HepG2 (cell line): ENCODE measurements around the gene MRPL38. TPM values are rescaled to one million over a fixed set of nuclear protein-coding genes. Genes with fewer than 3 reads are reported as not detected.

Source experiments
- BORCS8-MEF2B ChIP-seq: sonication (generic); formaldehyde crosslinking; IDR thresholded peaks from 2 replicates; pipeline ENCODE4 v1.8.0; 2022; ENCODE audit warnings: mild to moderate bottlenecking, missing genetic modification reagents
- DPF2 ChIP-seq: sonication (generic); formaldehyde crosslinking; IDR thresholded peaks from 2 replicates; pipeline ENCODE4 v1.4.0; 2020; ENCODE audit warnings: mild to moderate bottlenecking, low read depth, missing genetic modification reagents, borderline replicate concordance
- E2F1 ChIP-seq: sonication (generic); formaldehyde crosslinking; IDR thresholded peaks from 2 replicates; pipeline ENCODE4 v1.5.0; 2020; ENCODE audit warnings: missing genetic modification reagents
- ELK4 ChIP-seq: sonication (generic); formaldehyde crosslinking; IDR thresholded peaks from 2 replicates; pipeline ENCODE4 v1.9.0; 2021; ENCODE audit warnings: missing genetic modification reagents, borderline replicate concordance
- ETS1 ChIP-seq: sonication (generic); formaldehyde crosslinking; IDR thresholded peaks from 2 replicates; pipeline ENCODE4 v1.4.0; 2020; ENCODE audit warnings: missing genetic modification reagents
- MIXL1 ChIP-seq: IDR thresholded peaks from 2 replicates; pipeline ENCODE4 v1.6.1; 2016
- RXRB ChIP-seq: IDR thresholded peaks from 2 replicates; pipeline ENCODE4 v1.6.1; 2016; ENCODE audit warnings: borderline replicate concordance, missing genetic modification reagents, missing compliant biosample characterization
- SP4 ChIP-seq: sonication (generic); formaldehyde crosslinking; IDR thresholded peaks from 2 replicates; pipeline ENCODE4 v1.8.1; 2023; ENCODE audit warnings: mild to moderate bottlenecking, missing genetic modification reagents
- SPEN ChIP-seq: sonication (generic); formaldehyde crosslinking; IDR thresholded peaks from 2 replicates; pipeline ENCODE4 v1.5.1; 2020; ENCODE audit warnings: low read depth, mild to moderate bottlenecking, missing genetic modification reagents
- TCF7L2 ChIP-seq: IDR thresholded peaks from 2 replicates; pipeline ENCODE4 v1.6.1; 2011; ENCODE audit warnings: mild to moderate bottlenecking, low read depth, low read length, moderate library complexity
- YY1 ChIP-seq: IDR thresholded peaks from 2 replicates; pipeline ENCODE4 v1.6.1; 2011; ENCODE audit warnings: low read length, low read depth, moderate library complexity, mild to moderate bottlenecking; ENCODE audit not compliant: insufficient read depth, insufficient replicate concordance
- ZNF550 ChIP-seq: sonication (generic); formaldehyde crosslinking; IDR thresholded peaks from 2 replicates; pipeline ENCODE4 v1.4.0; 2020; ENCODE audit warnings: mild to moderate bottlenecking, missing genetic modification reagents, borderline replicate concordance
- ZNF563 ChIP-seq: sonication (generic); formaldehyde crosslinking; IDR thresholded peaks from 2 replicates; pipeline ENCODE4 v1.8.0; 2022; ENCODE audit warnings: mild to moderate bottlenecking, moderate library complexity, missing genetic modification reagents
- ZNF615 ChIP-seq: sonication (generic); formaldehyde crosslinking; IDR thresholded peaks from 2 replicates; pipeline ENCODE4 v1.5.0; 2020; ENCODE audit warnings: mild to moderate bottlenecking, missing genetic modification reagents, borderline replicate concordance
- ZNF660 ChIP-seq: sonication (generic); formaldehyde crosslinking; IDR thresholded peaks from 2 replicates; pipeline ENCODE4 v1.5.1; 2020; ENCODE audit warnings: mild to moderate bottlenecking, low read depth, missing genetic modification reagents, borderline replicate concordance
- ZNF724P ChIP-seq: sonication (generic); formaldehyde crosslinking; IDR thresholded peaks from 2 replicates; pipeline ENCODE4 v1.8.0; 2022; ENCODE audit warnings: missing genetic modification reagents, borderline replicate concordance
- ZNF777 ChIP-seq: sonication (generic); formaldehyde crosslinking; IDR thresholded peaks from 2 replicates; pipeline ENCODE4 v1.4.0; 2020; ENCODE audit warnings: missing genetic modification reagents
- ZSCAN31 ChIP-seq: sonication (generic); formaldehyde crosslinking; IDR thresholded peaks from 2 replicates; pipeline ENCODE4 v1.5.0; 2020; ENCODE audit warnings: low read depth, mild to moderate bottlenecking, missing genetic modification reagents
- polyA plus RNA-seq, 8 experiments: library from polyadenylated mRNA; depleted of rRNA in 3 of 8; stranded (reverse) in 7 of 8; unstranded in 1 of 8; fragments of >200 nt; fragmentation: Illumina TruSeq in 4 of 8; extraction: Trizol in 4 of 8; gene quantifications; 2 replicates each; pipeline versions ENCODE4 v1.2.1 to v1.2.3, GENCODE V29; 2011 to 2016; ENCODE audit warnings: low read depth in 4 of 8, missing spikeins in 1 of 8, mixed read lengths in 1 of 8; ENCODE audit not compliant: insufficient read depth in 1 of 8
- total RNA-seq, 5 experiments: library from RNA; depleted of rRNA; stranded (reverse); fragments of >200 nt; fragmentation: Illumina TruSeq; extraction: Trizol; gene quantifications; 2 replicates each; pipeline ENCODE4 v1.2.3, GENCODE V29; 2016; ENCODE audit warnings: low read depth in 1 of 5
- TF ChIP-seq, protein P1 (sequence below): sonication (generic); formaldehyde crosslinking; conservative IDR thresholded peaks from 2 replicates; pipeline ENCODE4 v1.4.0; 2020; ENCODE audit warnings: missing genetic modification reagents
- TF ChIP-seq, protein P2 (sequence below): sonication (generic); formaldehyde crosslinking; IDR thresholded peaks from 2 replicates; pipeline ENCODE4 v1.4.0; 2020; ENCODE audit warnings: mild to moderate bottlenecking, missing genetic modification reagents

Gene MRPL38
- total and polyA plus RNA-seq, 2 of the 13 experiments (the other 11 are each of a cell fraction or from before 2014, with no cell fraction given) = 83.7 to 125 TPM

DNA sequence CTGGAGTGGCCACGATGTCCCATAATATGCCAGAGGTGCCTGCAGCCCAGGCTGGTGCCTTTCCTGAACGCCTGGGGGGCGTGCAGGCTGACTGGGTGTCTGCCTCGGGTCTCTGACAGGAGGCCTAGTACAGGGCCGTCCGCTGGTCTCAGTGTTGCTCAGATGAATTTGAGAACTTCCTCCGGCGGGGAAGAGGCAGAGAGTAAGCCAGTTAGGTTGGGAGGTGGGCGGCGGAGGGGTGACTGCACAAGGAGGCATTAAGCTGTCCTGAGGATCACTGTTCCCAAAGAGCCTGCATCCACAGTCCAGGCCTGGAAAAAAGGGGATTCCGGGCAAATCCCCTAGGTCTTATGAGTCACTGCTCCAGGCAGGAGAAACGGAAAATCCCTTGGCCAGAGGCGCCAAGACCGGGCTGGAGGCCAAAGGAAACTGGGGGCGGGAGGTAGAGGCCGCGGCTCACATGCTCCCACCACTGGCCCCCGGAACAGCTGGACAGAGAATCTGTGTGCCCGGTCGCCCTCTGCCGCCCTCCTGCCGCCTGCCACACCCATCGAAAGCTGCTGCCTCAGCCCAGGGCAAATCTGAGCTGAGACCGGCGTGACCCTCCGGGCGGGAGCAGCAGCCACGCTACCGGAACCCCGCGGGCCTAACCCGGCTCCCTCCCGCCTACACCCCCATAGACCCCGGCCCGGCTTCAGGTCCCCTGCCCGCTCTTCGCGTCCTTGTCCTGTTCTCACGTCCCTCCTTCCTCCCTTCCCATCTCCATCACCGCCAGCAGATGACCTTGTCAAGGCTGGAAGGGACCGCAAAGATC is 27.5 kb downstream of the MRPL38 start (continued):
- TF ChIP-seq E2F1 (CRISPR knock-in tag) = no peak
- no peak for TF ChIP-seq ZNF550 (CRISPR knock-in tag)
- TF ChIP-seq, protein P1, sequence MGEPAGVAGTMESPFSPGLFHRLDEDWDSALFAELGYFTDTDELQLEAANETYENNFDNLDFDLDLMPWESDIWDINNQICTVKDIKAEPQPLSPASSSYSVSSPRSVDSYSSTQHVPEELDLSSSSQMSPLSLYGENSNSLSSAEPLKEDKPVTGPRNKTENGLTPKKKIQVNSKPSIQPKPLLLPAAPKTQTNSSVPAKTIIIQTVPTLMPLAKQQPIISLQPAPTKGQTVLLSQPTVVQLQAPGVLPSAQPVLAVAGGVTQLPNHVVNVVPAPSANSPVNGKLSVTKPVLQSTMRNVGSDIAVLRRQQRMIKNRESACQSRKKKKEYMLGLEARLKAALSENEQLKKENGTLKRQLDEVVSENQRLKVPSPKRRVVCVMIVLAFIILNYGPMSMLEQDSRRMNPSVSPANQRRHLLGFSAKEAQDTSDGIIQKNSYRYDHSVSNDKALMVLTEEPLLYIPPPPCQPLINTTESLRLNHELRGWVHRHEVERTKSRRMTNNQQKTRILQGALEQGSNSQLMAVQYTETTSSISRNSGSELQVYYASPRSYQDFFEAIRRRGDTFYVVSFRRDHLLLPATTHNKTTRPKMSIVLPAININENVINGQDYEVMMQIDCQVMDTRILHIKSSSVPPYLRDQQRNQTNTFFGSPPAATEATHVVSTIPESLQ (CRISPR knock-in tag) = no peak
- TF ChIP-seq ZSCAN31 (CRISPR knock-in tag) = no peak
- no peak for TF ChIP-seq ZNF777 (CRISPR knock-in tag)
- TF ChIP-seq MIXL1 = no peak
- TF ChIP-seq ZNF615 (CRISPR knock-in tag) = 0 out of 2 replicates have a peak, but pooled peaks have one; percentile 19
- no peak for TF ChIP-seq DPF2
- TF ChIP-seq ZNF660 (CRISPR knock-in tag) = peak; percentile 69; the same call in 1 of the 2 replicates
- TF ChIP-seq ETS1 (CRISPR knock-in tag) = no peak
- TF ChIP-seq, protein P2, sequence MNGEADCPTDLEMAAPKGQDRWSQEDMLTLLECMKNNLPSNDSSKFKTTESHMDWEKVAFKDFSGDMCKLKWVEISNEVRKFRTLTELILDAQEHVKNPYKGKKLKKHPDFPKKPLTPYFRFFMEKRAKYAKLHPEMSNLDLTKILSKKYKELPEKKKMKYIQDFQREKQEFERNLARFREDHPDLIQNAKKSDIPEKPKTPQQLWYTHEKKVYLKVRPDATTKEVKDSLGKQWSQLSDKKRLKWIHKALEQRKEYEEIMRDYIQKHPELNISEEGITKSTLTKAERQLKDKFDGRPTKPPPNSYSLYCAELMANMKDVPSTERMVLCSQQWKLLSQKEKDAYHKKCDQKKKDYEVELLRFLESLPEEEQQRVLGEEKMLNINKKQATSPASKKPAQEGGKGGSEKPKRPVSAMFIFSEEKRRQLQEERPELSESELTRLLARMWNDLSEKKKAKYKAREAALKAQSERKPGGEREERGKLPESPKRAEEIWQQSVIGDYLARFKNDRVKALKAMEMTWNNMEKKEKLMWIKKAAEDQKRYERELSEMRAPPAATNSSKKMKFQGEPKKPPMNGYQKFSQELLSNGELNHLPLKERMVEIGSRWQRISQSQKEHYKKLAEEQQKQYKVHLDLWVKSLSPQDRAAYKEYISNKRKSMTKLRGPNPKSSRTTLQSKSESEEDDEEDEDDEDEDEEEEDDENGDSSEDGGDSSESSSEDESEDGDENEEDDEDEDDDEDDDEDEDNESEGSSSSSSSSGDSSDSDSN = peak; percentile 19; the same call in 1 of the 2 replicates
- TF ChIP-seq ZNF724P (CRISPR knock-in tag) = no peak
- 0 out of 2 replicates have a peak, but pooled peaks have one; percentile 33 for TF ChIP-seq SP4 (CRISPR knock-in tag)
- no peak; the same call in none of the 2 replicates for TF ChIP-seq BORCS8-MEF2B (CRISPR knock-in tag)
- no peak for TF ChIP-seq TCF7L2
- TF ChIP-seq YY1 = peak; percentile 37
- TF ChIP-seq SPEN (CRISPR knock-in tag) = no peak
- TF ChIP-seq ELK4 (CRISPR knock-in tag) = no peak
- peak; percentile 55; the same call in 1 of the 2 replicates for TF ChIP-seq ZNF563 (CRISPR knock-in tag)
- 0 out of 2 replicates have a peak, but pooled peaks have one; percentile 18 for TF ChIP-seq RXRB (CRISPR knock-in tag)
